VCaP (cell line): Measurements from ENCODE around the gene TSPAN2.

ENCODE experiments used
- H3K27ac ChIP-seq: fragments of 450-650 bp; 2 replicates; pipeline ENCODE4 v1.5.1; 2017
- TF ChIP-seq, protein P1 (sequence below): fragments of 450-650 bp; conservative IDR thresholded peaks from 2 replicates; pipeline ENCODE4 v1.5.1; 2017; ENCODE audit warnings: mild to moderate bottlenecking, moderate library complexity

The TSPAN2 gene

DNA sequence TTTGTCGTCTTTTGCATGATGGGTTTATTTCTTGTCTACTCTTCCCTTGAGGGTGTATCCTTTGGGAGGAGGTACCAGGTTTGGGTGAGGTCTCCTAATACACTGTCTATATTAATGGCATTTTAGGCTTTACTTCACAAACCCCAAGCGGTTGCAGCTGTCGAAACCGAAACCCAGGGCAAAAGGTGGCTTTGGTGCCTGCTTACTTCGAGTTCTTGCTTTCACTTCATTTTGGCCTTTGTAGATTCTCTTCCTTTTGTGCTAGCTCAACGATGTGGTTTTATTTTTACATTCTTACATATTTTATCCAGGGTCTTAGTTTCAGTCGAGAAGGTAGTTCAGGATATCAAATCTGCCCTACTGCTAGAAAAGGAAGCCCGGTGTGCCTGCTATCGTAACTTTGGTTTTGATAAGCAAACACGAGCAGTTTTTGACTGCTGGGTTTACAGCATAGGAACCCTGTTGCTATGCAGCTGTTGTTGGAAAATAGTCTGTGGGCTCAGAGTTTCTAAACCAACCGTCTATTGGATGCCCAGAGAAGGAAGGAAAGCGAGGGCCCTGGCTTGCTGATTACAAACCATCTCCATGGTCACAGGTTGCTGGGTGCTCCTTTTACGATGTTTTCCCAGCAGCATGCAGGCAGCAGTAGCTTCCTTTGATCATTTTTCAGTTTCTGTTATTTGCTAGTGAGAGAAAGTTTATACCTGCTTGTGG, 9.8 kb upstream of the TSPAN2 start:
- TF ChIP-seq, protein P1, sequence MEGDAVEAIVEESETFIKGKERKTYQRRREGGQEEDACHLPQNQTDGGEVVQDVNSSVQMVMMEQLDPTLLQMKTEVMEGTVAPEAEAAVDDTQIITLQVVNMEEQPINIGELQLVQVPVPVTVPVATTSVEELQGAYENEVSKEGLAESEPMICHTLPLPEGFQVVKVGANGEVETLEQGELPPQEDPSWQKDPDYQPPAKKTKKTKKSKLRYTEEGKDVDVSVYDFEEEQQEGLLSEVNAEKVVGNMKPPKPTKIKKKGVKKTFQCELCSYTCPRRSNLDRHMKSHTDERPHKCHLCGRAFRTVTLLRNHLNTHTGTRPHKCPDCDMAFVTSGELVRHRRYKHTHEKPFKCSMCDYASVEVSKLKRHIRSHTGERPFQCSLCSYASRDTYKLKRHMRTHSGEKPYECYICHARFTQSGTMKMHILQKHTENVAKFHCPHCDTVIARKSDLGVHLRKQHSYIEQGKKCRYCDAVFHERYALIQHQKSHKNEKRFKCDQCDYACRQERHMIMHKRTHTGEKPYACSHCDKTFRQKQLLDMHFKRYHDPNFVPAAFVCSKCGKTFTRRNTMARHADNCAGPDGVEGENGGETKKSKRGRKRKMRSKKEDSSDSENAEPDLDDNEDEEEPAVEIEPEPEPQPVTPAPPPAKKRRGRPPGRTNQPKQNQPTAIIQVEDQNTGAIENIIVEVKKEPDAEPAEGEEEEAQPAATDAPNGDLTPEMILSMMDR, result no peak
- H3K27ac ChIP-seq, result peak overlapping the region; percentile 80

DNA sequence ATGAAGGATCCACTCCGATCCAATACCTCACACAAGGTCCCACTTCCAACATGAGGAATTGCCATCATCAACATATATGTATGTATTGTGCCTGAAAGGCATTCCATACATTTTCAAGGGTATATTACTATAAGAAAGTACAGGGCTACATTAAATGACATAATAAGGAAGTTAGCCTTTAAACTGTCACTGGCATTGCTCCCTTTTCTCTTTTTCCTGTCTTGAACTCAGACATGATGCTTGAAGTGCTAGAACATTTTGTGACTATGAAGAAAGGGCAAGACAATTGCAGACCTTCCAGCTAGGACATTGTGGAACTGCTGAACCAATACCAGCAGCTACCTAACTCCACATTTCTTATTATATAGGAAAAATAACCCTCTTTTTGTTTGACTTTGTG, 2.9 kb upstream of the TSPAN2 start:
- TF ChIP-seq, protein P1, result no peak
- no peak overlapping the region for H3K27ac ChIP-seq

DNA sequence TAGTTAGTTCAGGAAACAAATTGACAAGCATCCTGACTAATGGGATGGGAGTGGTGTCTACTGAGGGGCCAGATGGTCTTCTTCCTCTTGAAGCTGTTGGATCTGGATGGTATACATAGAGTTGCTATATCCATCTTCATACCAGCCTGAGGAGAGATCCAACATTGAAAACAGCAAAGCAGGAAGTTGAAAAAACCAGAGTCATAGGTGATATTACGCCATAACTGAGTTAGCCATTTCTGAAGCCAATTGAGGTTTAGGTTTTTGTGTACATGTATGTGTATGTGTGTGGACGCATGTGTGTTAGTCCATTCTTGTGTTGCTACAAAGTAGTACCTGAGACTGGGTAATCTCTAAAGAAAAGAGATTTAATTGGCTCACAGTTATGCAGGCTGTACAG, 2.3 kb upstream of the TSPAN2 start:
- no peak overlapping the region for H3K27ac ChIP-seq

DNA sequence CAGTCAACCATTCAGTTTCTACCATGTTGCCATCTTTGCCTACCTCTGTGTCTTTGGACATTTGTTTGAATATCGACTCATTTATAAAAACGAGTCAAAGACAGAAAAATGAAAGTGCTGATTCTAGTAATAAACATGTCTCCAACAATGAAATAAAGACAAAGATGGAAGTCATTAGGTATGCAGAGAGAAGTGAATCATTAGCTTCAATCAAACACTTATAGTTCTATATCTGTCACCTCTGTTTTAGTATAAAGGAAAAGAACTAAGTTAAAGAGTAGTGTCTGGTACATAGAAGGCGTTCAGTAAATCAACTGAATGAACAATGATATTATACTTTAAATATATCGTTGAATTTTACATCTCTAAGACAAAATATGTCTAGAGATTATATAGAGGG, 1.7 kb upstream of the TSPAN2 start:
- H3K27ac ChIP-seq, result no peak overlapping the region
- TF ChIP-seq, protein P1, result no peak

More for the DNA sequence above, 2.3 kb upstream of the TSPAN2 start:
- TF ChIP-seq, protein P1, result no peak

DNA sequence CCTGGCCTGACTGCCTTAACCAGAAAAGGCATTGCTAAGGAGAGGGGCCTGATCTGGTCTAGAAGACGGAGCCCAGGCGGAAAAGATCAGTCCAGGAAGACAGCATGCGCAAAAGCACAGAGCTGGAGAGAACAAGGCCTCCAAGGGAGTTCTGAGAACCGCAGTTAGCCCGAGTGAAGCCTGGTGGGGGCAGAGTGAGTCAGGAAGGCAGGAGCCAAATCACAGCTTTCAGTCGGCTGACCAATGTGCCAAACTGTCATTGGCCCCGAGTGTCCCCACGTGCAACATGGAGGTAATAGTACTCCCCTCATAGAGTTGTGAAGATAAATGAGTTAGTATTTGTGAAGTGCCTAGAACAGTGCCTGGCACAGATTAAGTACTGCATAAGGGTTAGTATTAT, 1.2 kb upstream of the TSPAN2 start:
- TF ChIP-seq, protein P1, result no peak
- no peak overlapping the region for H3K27ac ChIP-seq

DNA sequence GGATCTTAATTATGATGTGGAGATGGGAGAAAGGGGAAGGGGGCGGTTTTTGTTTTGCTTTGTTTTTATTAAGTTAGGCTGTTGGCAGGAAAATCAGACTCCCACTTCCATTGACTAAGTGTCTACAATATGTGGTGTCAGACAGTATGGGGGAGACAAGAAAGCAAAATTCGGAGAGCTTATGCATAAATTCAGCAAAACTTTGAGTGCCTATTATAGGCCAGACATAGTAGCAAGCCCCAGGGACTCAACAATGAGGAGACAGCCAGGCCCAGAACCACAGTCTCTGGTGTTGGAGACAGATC, 835 bp upstream of the TSPAN2 start:
- TF ChIP-seq, protein P1, result no peak
- no peak overlapping the region for H3K27ac ChIP-seq

DNA sequence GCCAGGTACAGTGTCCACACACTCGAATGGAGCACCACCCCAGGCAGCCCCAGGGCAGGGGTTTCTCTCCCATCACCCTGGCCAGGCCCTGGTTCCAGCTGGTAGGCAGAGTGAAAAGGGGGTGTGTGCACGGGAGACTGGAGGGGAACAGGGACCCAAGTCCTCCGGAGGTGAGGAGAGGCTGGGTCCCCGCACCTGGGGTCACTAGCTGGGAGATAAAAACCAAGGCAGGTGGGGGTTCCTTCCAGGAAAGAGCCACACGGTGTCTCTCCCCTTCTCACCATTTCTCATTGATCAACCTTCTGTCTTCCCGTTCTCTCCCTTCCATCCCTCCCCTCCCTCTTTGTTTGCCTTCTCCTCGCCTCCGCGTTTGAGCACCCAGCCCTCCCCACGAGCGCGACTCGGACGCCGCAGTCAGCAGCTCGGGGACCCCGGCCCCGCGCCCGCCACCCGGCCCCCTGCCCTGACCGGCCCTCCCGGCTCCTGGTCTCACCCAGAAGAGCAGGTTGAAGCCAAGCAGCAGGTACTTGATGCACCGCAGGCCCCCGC, 358 bp downstream of the TSPAN2 start:
- peak overlapping the region; percentile 37; the same call in 1 of the 2 replicates for H3K27ac ChIP-seq
- TF ChIP-seq, protein P1, result no peak
